Esophagus muscularis mucosa (tissue), 4 donors: ENCODE data around the gene CUL2. TPM values are rescaled to one million over a fixed set of nuclear protein-coding genes. Genes with fewer than 3 reads are reported as not detected.
"Not testable (repeated sequence)": the region's sequence is repeated elsewhere in the genome, so short reads cannot be mapped to it uniquely, and the experiment has no call there.

ENCODE experiments used
- DNase-seq: peaks from one replicate; pipeline ENCODE4 v3.0.0-alpha.2; 2017; ENCODE audit errors: extremely low spot score
- H3K27ac ChIP-seq, 4 donors: fragments of 200-600 bp; sonication (generic); replicated peaks in 1 of 4; 1 replicate in 3 of 4; 2 replicates in 1 of 4; pipeline ENCODE4 v1.5.1; 2016 to 2019; ENCODE audit warnings: mild to moderate bottlenecking in 1 of 4
- H3K27me3 ChIP-seq, 4 donors: fragments of 200-600 bp; sonication (generic); one replicate each; pipeline versions ENCODE4 v1.5.1 to v1.6.0; 2016 to 2019
- H3K36me3 ChIP-seq, 4 donors: fragments of 200-600 bp; sonication (generic); one replicate each; pipeline ENCODE4 v1.5.1; 2016 to 2019
- H3K4me1 ChIP-seq, 4 donors: fragments of 200-600 bp; sonication (generic); one replicate each; pipeline ENCODE4 v1.5.1; 2016 to 2019
- H3K4me3 ChIP-seq, 4 donors: fragments of 200-600 bp; sonication (generic); 1 replicate in 2 of 4; 2 replicates in 2 of 4; pipeline ENCODE4 v1.5.1; 2016 to 2019; ENCODE audit warnings: mild to moderate bottlenecking in 4 of 4, moderate library complexity in 1 of 4
- H3K9me3 ChIP-seq, 4 donors: fragments of 200-600 bp; sonication (generic); 1 replicate in 3 of 4; 2 replicates in 1 of 4; pipeline ENCODE4 v1.5.1; 2016 to 2019
- CTCF ChIP-seq, 3 experiments: fragments of 200-600 bp in 2 of 3; fragments of 450-650 bp in 1 of 3; sonication (generic) in 2 of 3; IDR thresholded peaks; one replicate each; pipeline ENCODE4 v1.5.1; 2017 to 2019; ENCODE audit warnings: antibody characterized with exemption in 3 of 3, mild to moderate bottlenecking in 2 of 3, moderate library complexity in 1 of 3
- EP300 ChIP-seq: sonication (generic); formaldehyde crosslinking; IDR thresholded peaks from one replicate; pipeline ENCODE4 v1.6.1; 2017; ENCODE audit warnings: antibody characterized with exemption
- POLR2A ChIP-seq: fragments of 450-650 bp; IDR thresholded peaks from one replicate; pipeline ENCODE4 v1.6.1; 2017; ENCODE audit warnings: antibody characterized with exemption, moderate library complexity, mild to moderate bottlenecking, low read depth
- POLR2AphosphoS5 ChIP-seq, 2 donors: sonication (generic); formaldehyde crosslinking; IDR thresholded peaks; one replicate each; pipeline ENCODE4 v1.6.1; 2017; ENCODE audit warnings: antibody characterized with exemption in 2 of 2
- WGBS: methylation state at CpG from one replicate; pipeline ENCODE4 v1.1.5; 2018; 5-methylcytosine and 5-hydroxymethylcytosine counted together
- intact Hi-C: fragments of 100-400 bp; cut with DNase I; formaldehyde crosslinking; loops from one replicate; pipeline ENCODE4 v1.15.1; 2023
- total RNA-seq, 4 donors: library from RNA; depleted of rRNA; stranded (reverse); fragments of >200 nt; gene quantifications; one replicate each; pipeline versions ENCODE4 v1.1.0 to v1.2.1, GENCODE V29; 2016

CUL2 gene
- total RNA-seq, 4 donors from 2014 or later, result 22.3 to 27.2 (median 23.1) TPM

GRCh38 chr10:35050568-35050967, 39.6 kb downstream of the CUL2 start:
- intact Hi-C loops, result no loop called here
- H3K36me3 ChIP-seq, result peaks cover 7 to 61% (median 37%) of the 10 kb centered on the region in 4 donors
- no peak overlapping the region for H3K27ac ChIP-seq
- TF ChIP-seq CTCF (IDR thresholded peaks at IDR 0.05), result no peak
- no peak for TF ChIP-seq POLR2A
- TF ChIP-seq POLR2AphosphoS5 (IDR thresholded peaks at IDR 0.05), result no peak
- TF ChIP-seq EP300, result no peak
- H3K4me1 ChIP-seq, result no peaks in the 10 kb centered on the region
- H3K27me3 ChIP-seq, result no peaks in the 10 kb centered on the region
- no peaks in the 10 kb centered on the region for H3K9me3 ChIP-seq
- no peak for DNase-seq
- no peak overlapping the region for H3K4me3 ChIP-seq

- TF ChIP-seq POLR2AphosphoS5 (IDR thresholded peaks at IDR 0.05) (no peak), POLR2A (no peak), CTCF (IDR thresholded peaks at IDR 0.05) (no peak), EP300 (no peak)
- Histone ChIP-seq H3K4me3 (no peak overlapping the region), H3K4me1 (peaks cover 0 to 5% (median 2%) of the 10 kb centered on the region in 4 donors), H3K27me3 (no peaks in the 10 kb centered on the region), H3K27ac (no peak overlapping the region), H3K36me3 (peaks cover 5 to 63% (median 34%) of the 10 kb centered on the region in 4 donors), H3K9me3 (no peaks in the 10 kb centered on the region)
- no peak for DNase-seq
- WGBS, result 49% methylated on average over 2 of the region's 2 CpGs
- intact Hi-C loops, result no loop called here
Observed at GRCh38 chr10:35046074-35046473, 44.1 kb downstream of the CUL2 start.

- H3K27me3 ChIP-seq, intact Hi-C loops, H3K4me3 ChIP-seq, DNase-seq, H3K27ac ChIP-seq, H3K9me3 ChIP-seq, H3K4me1 ChIP-seq: not testable (repeated sequence)
- WGBS, result 95% methylated on average over 6 of the region's 6 CpGs
- H3K36me3 ChIP-seq, result peaks cover 5 to 63% (median 36%) of the 10 kb centered on the region in 4 donors
Observed at GRCh38 chr10:35045275-35045674, 44.9 kb downstream of the CUL2 start.

- 91% methylated on average over 4 of the region's 4 CpGs for WGBS
- intact Hi-C loops, result no loop called here
- Histone ChIP-seq H3K27me3 (no peaks in the 10 kb centered on the region), H3K4me3 (no peak overlapping the region), H3K9me3 (no peaks in the 10 kb centered on the region), H3K36me3 (peaks cover 5 to 64% (median 33%) of the 10 kb centered on the region in 4 donors), H3K27ac (no peak overlapping the region), H3K4me1 (peaks cover 0 to 10% (median 4%) of the 10 kb centered on the region in 4 donors)
- no peak for DNase-seq
- TF ChIP-seq EP300, result no peak
- TF ChIP-seq CTCF (IDR thresholded peaks at IDR 0.05), result no peak
- TF ChIP-seq POLR2AphosphoS5 (IDR thresholded peaks at IDR 0.05), result no peak
- TF ChIP-seq POLR2A, result no peak
Observed at GRCh38 chr10:35043796-35044344, 46.3 kb downstream of the CUL2 start.

GRCh38 chr10:35042783-35043182, 47.4 kb downstream of the CUL2 start:
- WGBS, result 92% methylated on average over 3 of the region's 3 CpGs
- no peaks in the 10 kb centered on the region for H3K9me3 ChIP-seq
- intact Hi-C loops, result no loop called here
- no peak overlapping the region for H3K4me3 ChIP-seq
- no peak for DNase-seq
- peaks cover 0 to 10% (median 4%) of the 10 kb centered on the region in 4 donors for H3K4me1 ChIP-seq
- H3K36me3 ChIP-seq, result peaks cover 5 to 69% (median 36%) of the 10 kb centered on the region in 4 donors
- TF ChIP-seq POLR2AphosphoS5 (IDR thresholded peaks at IDR 0.05) (no peak), CTCF (IDR thresholded peaks at IDR 0.05) (no peak), POLR2A (no peak), EP300 (no peak)
- H3K27ac ChIP-seq, result no peak overlapping the region
- no peaks in the 10 kb centered on the region for H3K27me3 ChIP-seq
